Measurements from ENCODE around the gene PIEZO1.

DNA sequence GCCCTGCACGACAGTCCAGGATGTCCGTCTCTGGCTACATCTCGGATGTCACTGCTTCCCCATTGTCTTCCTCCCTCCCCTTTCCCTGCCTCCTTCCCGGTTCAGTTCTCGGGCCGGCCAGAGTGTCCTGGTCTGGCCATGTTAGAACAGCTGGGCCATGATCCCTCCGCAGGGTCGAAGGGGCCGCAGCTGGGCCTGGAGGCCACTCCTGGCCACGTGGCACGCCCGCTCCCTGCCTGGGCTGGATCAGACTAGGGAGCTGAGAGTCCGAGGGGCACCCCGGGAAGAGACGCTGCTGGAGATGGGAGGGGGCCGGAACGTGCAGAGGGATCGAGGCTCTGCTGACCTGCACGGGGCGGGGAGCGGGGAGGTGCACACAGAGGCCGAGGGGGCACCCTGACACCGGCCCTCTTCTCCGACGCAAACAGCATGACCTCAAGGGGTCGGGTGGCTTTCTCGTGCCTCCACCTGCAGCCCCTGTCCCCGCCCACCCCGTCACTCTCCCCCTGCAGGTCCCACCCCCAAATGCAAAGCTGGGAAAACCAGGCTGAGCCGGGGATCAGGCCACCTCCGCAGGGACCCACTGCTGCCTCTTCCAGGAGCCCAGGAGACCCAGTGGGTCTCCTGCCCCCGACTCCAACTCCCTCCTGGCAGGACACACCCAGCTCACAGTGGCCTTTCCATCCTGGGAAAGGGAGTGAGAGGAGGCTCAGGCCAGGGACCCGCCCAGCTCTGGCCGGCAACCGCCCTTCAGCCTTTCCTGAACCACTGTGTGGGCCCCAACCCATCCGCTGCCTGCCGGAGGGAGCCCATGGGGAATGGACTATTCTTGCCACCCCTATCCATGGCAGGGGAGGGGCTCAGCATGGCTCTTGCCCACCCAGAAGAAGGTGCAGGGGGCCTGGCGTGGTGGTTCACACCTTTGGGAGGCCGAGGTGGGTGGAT lies 40.2 kb downstream of the PIEZO1 start:
- TF ChIP-seq CTCF (conservative IDR thresholded peaks at IDR 0.05; ENCODE audit: low read depth in 2 of 2) (no peak), POLR2AphosphoS5 (IDR thresholded peaks at IDR 0.05; ENCODE audit: low read depth) (no peak), STAT1 (IDR thresholded peaks at IDR 0.05; ENCODE audit: unreplicated experiment) (no peak), EZH2 (IDR thresholded peaks at IDR 0.05; ENCODE audit: low read depth, unreplicated experiment) (no peak), EZH2phosphoT487 (IDR thresholded peaks at IDR 0.05; ENCODE audit: unreplicated experiment) (no peak), CREB1 (CRISPR knock-in tag; IDR thresholded peaks at IDR 0.05; ENCODE audit: low read depth) (no peak)
- TF ChIP-seq, protein P1, sequence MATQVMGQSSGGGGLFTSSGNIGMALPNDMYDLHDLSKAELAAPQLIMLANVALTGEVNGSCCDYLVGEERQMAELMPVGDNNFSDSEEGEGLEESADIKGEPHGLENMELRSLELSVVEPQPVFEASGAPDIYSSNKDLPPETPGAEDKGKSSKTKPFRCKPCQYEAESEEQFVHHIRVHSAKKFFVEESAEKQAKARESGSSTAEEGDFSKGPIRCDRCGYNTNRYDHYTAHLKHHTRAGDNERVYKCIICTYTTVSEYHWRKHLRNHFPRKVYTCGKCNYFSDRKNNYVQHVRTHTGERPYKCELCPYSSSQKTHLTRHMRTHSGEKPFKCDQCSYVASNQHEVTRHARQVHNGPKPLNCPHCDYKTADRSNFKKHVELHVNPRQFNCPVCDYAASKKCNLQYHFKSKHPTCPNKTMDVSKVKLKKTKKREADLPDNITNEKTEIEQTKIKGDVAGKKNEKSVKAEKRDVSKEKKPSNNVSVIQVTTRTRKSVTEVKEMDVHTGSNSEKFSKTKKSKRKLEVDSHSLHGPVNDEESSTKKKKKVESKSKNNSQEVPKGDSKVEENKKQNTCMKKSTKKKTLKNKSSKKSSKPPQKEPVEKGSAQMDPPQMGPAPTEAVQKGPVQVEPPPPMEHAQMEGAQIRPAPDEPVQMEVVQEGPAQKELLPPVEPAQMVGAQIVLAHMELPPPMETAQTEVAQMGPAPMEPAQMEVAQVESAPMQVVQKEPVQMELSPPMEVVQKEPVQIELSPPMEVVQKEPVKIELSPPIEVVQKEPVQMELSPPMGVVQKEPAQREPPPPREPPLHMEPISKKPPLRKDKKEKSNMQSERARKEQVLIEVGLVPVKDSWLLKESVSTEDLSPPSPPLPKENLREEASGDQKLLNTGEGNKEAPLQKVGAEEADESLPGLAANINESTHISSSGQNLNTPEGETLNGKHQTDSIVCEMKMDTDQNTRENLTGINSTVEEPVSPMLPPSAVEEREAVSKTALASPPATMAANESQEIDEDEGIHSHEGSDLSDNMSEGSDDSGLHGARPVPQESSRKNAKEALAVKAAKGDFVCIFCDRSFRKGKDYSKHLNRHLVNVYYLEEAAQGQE (IDR thresholded peaks at IDR 0.05; ENCODE audit: unreplicated experiment): no peak

Data from GM23338 (cell line).